ENCODE results near the gene PDZD2.

Gene PDZD2

GRCh38 chr5:32017692-32018367, 378.9 kb downstream of the PDZD2 start:
- TF ChIP-seq CTCF (IDR thresholded peaks at IDR 0.05) = no peak
- Histone ChIP-seq H3K4me3 (no peak overlapping the region), H3K27ac (peak overlapping the region in 1 of 2 donors; percentile 55)
- no peak for DNase-seq (ENCODE audit: low spot score)

GRCh38 chr5:32018476-32019436, 379.8 kb downstream of the PDZD2 start:
- H3K27ac ChIP-seq = peak overlapping the region in 1 of 2 donors; percentile 55
- no peak for DNase-seq (ENCODE audit: low spot score)
- no peak for TF ChIP-seq CTCF (IDR thresholded peaks at IDR 0.05)
- no peak overlapping the region for H3K4me3 ChIP-seq

- Histone ChIP-seq H3K4me3 (no peak overlapping the region), H3K27ac (peak overlapping the region in 1 of 2 donors; percentile 26)
- no peak for DNase-seq (ENCODE audit: low spot score)
- TF ChIP-seq CTCF (IDR thresholded peaks at IDR 0.05) = no peak
These were observed 381.3 kb downstream of the PDZD2 start for GRCh38 chr5:32020271-32020670.

DNA sequence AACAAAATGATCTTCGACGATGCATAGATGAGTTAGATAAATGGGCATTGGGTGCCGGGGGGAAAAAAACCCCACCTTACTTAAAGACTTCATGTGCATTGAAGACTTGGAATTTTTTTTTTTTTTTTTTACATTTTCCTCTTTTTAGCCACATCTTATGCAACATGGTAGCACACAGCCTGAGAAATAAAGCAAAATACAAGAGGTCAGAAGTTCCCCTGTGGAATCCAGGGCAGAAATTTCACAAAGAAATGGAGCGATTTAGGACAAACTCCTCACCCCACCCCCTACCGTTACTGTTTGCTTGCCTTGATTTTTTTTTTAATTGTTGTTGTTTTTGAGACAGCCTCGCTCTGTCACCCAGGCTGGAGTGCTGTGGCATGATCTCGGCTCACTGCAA, 382.0 kb downstream of the PDZD2 start:
- Histone ChIP-seq H3K27ac (no peak overlapping the region), H3K4me3 (no peak overlapping the region)
- DNase-seq (ENCODE audit: low spot score) = no peak
- TF ChIP-seq CTCF (IDR thresholded peaks at IDR 0.05) = no peak

GRCh38 chr5:32021771-32022170, 382.8 kb downstream of the PDZD2 start:
- no peak for TF ChIP-seq CTCF (IDR thresholded peaks at IDR 0.05)
- Histone ChIP-seq H3K27ac (no peak overlapping the region), H3K4me3 (no peak overlapping the region)
- DNase-seq (ENCODE audit: low spot score) = no peak

DNA sequence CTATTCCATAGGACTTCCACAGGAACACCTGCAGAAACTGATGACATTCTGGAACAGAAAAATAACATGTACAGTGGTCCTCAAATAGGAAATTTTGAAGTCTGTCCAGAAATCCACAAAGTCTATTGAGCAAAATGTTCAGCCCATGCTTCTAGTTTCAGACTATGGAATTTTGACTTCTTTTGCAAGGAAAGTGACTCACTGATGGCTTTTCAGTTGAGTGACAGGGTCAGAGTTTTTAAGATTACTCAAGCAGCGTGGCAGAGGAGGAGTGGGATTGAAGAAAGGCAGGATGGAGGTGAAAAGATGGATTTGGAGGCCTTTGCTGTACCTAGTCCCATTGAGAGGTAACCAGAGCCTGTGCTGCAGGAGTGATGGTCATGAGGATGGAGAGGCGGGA, 383.7 kb downstream of the PDZD2 start:
- Histone ChIP-seq H3K4me3 (no peak overlapping the region), H3K27ac (no peak overlapping the region)
- DNase-seq (ENCODE audit: low spot score) = no peak
- no peak for TF ChIP-seq CTCF (IDR thresholded peaks at IDR 0.05)
